HG03045 (cell line): ENCODE data around the gene EXOSC7.
"Not testable (repeated sequence)": the region's sequence is repeated elsewhere in the genome, so short reads cannot be mapped to it uniquely, and the experiment has no call there.

Experiments used
- ATAC-seq: cut with Tn5 transposase; IDR thresholded peaks from one replicate; pipeline ENCODE4 v1.9.1; 2021; ENCODE audit warnings: mild to moderate bottlenecking, moderate library complexity; ENCODE audit not compliant: unreplicated experiment

The EXOSC7 gene

DNA sequence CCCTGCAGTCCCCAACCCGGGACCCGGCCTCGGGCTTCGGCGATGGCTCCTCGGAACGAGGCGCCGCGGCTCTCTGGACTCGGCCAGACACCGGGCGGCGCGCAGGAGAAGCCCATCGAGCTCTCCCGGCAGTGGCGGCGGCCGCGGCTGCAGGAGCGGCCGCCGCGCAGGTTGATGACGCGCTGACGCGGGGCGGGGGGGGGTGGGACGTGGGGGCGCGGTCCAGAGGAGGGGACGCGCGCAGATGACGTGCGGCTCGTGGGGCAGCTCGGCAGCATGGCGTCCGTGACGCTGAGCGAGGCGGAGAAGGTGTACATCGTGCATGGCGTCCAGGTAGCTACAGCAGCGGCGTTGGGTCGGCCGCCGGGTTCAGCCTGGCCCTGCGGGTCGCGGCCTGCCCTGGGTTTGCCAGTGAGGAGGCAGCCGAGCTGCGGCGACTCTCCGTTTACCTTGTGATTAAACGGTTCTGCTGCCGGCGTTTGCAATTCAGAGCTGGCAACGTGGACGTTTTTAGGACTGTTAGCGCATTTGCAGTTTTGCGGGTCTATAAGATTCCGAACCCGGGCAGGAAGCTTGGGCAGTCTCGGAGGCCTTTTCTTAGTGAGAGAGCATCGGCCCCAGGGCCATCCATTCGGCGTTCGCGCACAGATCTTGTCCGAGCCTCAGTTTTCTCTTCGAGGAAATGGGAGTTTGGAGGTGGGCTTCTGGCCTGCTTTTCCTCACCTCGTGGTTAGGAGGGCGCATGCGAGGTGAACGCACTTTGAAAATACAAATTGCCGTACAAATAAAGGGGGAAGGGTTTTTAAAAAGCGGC, at the start of gene EXOSC7, which contains the start of gene ZDHHC3:
Gene EXOSC7 (plus strand): TSS at position 243 of the 814 bp plus-strand sequence. CDS start 34 bp downstream, at position 277.
Gene ZDHHC3 (minus strand): TSS at position 173 of the 814 bp plus-strand sequence. CDS start 16,738 bp downstream, outside the sequence.
- peak; percentile 85 for ATAC-seq

DNA sequence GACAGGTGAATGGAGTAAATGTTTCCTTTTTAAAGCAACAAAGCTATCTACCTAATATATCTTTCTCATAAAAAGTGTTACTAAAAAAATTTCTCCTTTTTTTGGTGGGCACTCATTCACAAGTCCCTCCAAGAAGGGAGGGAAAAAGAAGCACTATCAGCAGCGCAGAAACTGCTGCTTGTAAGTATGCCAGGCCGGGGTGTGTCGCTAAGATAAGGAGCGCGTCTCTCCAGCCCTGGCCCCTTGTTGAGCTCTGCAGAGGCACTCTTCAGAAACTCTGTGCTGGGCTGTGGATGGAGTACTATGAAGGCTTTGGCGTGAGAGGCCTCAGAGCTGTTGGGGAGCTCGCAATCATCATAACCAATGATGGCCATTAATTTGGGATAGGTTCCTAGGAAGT, 49.1 kb upstream of the EXOSC7 start:
- no peak for ATAC-seq

DNA sequence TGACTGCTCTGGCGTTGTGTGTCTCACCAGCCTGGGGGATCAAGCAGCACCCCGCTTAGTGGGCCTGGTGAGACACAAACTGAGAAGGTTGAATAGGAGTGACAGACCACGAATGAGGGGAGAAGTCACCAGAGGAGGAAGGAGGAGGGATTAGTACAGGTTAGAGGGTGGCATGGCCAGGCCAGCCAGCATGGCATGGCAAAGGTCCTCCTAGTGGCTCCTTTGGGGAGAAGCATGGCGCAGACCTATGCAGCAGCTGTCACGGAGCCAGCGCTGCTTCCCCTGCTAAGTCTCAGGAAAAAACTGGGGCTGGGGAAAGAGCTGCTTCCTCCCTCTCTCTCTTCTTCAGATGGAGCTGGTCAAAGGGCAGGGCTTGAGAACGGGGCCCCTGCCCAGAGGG, 48.7 kb upstream of the EXOSC7 start:
- no peak for ATAC-seq

DNA sequence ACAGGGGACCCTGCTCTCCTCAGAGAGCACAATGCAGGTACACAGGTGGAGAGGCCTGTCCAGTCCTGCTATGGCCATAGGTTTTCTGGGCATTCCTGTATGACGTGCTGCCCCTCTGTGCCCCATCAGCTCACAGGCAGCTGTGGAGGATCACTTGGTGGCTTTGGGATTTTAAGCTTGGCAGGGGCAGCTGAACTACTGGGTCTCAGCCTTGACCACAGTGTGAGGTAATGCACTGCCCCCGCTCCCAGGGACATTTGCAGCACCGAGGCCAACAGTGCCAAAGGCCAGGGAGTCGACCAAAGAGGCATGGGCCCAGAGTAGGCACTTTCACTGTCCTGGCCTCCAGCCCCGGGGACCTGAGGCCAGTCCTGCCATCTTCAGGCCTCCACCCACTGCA, 46.3 kb upstream of the EXOSC7 start:
- no peak for ATAC-seq

DNA sequence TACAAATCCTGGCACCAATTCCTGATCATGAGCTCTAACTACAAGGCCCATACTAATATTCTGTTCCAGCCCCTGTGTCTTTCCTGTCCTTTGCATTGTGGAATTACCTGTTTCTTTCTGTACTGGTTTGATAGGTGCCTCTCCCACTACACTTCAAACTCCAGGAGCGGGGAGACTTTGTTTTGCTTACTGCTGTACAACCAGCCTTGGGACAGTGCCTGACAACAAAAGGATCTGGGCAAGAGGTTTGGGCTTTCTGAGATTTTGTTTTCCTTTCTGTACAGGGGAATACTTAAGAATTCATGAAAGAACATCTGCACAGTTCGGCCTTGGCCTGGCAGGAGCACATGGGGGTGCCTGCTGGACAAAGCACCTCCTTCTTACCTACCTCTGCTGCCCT, 45.1 kb upstream of the EXOSC7 start:
- no peak for ATAC-seq

DNA sequence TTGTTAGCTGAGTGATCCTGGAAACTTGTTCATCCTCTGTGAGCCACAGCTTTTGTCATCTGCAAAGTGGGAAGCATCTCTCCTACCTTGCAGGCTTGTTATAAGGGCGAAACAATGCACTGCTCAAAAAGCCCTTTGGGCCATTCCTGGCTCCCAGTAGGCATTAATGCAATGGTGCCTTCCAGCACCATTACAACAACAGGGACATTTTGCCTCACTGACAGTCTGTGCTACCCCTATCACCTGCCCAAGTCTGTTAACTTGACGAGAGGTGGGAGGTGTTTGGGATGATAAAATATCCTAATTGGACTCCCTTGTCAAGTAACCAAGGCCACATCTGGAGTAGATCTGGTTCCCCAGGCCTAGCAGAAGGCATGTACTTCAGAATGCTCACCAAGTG, 44.3 kb upstream of the EXOSC7 start:
- ATAC-seq: no peak

DNA sequence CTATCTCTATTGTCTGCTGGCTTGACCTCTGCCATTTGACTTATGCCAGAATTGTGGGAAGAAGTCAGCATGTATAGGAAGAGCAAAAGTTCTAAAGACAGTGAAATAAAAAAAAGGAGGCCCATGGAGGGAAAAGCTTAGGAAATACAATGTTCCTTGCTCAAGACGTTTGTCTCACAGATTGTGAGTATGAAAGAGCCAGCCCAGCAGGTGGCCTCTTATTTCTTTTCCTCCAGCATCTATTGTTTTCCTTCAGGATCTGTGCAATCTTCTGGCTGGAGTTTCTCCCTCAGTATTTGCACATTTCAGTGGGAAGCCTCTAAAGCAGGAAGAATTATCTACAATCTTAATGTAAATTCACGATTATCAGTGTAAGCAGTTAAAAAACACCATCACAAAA, 43.8 kb upstream of the EXOSC7 start:
- no peak for ATAC-seq

DNA sequence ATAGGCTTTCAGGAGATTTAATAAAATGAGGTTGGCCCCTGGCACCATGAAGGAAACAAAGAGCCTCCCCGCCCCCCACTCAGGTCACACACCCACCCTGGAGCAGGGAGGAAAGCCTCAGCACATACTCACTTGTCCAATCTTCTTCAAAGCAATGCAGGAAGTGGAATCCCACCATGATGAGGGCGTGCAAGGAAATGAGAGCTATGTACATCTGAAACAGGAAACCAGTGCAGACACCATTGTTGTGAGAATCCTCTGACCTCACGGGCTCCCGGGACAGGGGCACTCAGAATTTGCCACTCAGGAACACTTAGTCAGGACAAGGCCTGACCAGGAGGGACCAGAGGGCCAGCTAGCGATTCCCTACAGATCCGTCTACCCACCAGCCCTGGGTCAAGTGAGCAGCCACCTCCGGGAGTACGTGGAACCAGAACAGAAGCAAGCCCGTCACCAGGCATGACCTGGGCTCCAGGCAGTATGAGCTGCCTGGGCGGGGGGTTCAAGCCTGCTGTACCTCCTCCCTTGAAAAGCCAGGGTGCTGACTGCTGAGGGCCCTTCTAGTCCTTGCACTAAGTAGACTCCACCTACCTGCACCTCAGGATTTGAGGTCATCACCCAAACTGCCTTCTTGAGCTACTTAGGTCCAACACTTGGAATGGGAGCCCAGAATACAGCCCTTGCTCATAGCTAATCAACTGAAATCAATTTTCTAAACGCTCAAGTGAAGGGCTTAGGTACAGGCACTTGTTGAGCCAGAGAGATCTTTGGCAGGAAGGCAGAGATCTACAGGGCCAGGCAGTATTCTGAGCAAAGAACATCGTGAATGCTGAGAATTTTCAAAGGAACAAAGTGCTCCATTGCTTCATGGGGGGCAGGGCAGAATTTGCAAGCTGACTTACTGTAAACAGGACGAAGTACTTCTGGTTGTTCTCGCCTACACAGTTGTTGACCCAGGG, 42.8 kb upstream of the EXOSC7 start:
- no peak for ATAC-seq

DNA sequence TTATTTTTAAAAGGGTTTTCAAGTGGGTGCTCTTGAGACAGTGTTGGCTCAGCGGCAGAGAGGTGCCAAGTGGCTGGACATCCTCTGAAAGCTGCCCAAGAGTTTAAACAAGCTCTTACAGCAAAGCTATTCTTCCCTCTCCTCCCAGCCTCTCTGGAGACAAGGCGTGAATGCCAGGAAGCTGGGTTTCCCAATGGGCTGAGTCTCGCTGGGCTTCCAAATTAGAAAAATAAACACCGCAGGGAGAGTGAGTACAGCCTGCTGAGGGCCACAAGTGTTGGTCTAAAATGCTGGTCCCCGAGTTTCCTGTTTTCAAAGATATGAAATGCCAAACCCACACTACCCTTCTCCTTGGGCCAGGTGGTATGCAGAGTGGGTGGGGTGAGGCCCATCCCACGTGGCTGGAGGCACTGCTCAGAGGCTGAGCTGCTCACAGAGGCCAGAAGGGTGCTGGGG, 36.4 kb upstream of the EXOSC7 start:
- no peak for ATAC-seq

DNA sequence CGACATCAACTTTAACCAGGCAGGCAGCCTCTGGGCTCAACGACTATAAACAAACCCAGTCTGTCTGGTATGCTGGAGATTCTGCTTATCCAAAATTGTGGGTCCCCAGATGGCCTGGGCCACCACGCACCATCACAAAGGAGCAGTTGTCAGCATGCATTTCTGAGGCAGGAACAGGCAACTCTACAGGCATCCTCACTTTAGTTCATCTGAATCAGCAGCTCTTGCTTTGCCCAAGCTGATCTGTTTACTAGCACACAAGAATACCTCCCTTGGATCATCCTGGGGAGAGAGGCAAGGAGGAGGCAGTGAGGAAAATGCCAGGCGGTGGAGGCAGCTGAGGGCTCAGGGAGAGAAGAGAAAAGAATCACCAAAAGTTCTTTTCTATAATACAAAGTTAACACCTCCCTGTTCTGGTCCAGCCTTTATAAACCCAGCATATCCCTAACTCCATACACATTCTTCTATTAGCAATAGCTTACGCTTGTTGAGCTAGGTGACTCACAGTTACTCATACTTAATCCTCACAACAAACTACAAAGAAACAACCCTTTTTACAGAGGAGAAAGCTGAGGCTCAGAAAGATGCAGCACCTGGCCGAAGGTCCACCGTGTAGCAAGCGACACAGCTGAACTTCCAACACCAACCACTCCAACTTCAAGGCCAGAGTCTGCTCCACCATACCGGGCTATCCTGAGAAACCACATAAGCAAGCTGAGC, 33.7 kb upstream of the EXOSC7 start:
- ATAC-seq: no peak

DNA sequence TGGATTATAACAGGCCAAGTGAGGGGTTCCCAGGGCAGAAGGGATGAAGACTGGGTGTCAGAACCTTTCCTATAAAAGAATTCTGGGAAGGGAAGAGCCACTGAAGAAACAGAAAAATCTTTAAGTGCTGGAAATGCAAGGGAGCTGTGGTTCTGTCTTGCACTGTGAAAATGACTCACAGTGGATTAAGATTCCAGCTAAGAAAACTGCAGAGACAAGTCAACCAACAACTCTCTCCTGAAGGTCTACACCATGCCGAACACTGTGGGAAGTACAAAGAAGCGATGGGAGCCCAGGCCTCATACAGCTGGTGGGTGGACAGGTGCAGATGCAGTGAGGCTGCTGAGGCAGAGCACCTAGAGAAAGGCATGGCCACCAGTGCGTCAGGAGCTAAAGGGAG, 27.8 kb upstream of the EXOSC7 start:
- ATAC-seq: no peak

DNA sequence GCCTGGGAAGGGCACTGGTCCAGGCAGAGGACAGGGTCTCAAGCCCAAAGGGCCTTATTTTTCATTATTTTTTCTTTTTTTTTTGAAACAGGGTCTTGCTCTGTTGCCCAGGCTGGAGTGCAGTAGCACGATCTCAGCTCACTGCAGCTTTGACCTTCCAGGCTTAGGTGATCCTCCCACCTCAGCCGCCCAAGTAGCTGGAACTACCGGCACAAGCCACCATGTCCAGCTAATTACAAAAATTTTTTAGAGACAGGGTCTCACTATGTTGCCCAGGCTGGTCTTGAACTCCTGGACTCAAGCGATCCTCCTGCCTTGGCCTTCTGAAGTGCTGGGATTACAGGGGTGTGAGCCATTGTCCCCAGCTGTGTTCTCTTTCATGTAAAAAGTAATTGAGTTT, 26.3 kb upstream of the EXOSC7 start:
- not testable (repeated sequence) for ATAC-seq

DNA sequence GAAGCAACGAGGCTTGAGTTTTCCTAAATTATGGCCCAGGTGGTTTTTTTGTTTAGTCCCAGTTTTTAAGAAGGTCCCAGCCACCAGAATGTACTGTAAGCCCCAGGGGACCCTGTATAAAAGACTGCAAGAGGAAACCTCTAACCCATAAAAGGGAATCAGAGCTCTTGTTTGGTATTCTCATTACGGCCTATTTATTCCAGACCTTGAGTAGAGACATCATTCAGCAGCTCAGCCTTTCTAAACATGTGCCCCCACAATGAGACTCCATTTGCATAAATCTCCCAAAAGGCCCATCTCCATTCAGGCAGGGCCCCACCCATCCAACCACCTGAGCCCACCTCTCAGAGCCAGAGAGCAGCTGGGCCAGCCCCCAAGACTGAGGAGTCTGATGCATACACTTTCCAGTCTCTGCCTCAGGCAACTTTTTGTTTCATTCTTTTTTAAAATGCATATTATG, 25.7 kb upstream of the EXOSC7 start:
- ATAC-seq: no peak

DNA sequence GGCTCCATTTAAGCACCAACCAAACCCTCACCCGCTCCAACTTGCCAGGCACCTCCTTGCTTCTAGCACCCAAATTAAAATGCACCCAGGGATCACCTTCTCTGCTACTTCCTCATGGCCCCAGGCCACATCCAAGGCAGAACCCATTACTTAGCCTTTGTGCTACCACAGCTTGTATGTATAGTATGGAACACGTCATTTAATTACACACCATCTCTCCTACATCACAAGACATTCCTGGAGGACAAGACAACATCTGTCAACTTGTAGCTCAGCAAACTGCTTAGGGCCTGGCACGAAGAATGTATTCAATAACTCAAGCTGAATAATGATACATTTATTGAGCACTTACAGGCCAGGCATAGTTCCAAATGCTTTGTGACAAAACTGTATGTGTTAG, 23.4 kb upstream of the EXOSC7 start:
- ATAC-seq: no peak

DNA sequence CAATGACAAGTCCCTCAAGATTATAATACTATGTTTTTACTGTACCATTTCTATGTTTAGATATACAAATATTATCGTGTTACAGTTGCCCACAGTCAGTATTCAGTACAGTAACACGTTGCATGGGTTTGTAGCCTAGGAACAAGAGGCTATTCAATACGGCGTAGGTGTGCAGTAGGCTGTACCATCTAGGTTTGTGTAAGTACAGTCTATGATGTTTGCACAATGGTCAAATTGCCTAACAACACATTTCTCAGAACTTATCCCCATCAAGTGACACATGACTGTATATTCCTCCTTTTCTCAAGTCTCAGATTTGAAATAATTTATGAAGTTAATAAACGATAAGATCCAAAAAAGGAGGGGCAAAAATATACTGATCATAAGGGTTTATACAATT, 21.7 kb upstream of the EXOSC7 start:
- no peak for ATAC-seq

DNA sequence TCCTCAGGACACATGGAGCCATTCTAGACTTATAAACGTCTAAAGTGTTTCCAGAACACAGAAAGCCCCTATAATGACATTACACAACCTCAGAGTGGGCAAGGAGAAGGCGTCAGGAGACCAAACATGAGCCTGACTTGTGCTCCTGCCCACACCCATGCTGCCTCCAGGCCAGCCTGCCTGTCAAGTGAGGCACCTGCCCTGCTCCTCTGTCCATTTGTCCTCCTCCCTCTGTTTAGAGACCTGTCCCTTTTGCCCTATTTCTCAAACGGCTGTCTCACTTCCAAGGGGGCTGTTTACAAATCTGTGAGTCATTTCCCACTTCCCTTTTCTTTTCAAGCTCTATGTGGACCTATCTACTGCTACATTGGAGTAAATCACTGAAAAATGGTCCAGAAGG, 21.1 kb upstream of the EXOSC7 start:
- no peak for ATAC-seq

DNA sequence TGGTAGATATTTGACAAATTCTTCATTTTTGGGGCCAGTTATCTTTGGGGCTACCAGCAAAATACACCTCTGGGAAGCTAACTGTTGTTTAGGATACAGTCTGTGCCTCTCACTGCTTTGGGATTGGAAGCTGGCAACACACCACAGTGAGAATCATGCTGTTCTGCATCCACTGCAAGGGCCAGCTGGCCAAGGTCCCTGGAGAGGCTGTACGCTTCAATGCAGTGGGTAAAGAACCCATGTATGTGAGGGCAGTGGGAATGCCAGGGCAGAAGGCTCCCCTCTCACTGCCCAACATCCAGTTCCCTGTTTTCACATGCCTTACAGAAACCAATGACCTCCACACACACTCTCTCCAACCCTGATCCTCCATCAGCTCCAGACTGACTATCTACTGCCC, 20.1 kb upstream of the EXOSC7 start:
- no peak for ATAC-seq

DNA sequence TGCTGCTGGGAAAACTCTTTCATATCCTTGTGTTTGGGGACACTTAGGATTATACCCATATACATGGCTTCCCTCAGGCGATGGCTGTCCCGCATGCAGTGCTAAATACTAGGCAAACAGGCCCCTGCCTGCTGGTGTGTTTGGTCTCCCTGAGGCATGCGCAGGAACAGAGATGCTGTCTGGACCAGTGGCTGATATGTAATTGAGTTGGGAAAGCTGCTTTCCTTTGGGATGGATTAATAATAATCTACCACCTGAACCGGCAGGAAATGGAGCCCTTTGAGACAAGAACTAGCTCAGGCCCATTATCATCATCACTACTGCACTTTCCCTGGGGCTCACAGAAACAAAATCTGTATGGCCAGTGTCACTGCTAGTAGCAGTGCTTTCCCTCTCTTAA, 18.1 kb upstream of the EXOSC7 start:
- ATAC-seq: no peak

DNA sequence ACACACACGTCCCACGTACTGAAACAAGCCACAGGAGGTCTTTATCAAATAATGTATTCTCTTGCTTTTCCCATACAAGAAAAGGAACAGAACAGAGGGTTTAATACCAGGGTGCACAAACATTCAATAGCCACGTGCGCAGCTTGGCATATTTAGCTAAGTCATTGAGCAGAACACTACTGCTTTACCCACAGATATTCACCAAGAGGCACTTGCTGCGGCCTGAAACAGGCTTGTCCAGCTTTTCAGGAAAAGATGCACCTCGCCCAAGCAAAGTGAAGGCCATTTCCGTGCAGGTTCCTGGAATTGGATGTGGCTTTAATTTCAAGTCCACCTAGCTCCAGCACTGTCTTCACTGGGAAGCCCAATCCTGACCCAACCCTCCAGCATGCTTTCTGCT, 17.7 kb upstream of the EXOSC7 start:
- no peak for ATAC-seq

DNA sequence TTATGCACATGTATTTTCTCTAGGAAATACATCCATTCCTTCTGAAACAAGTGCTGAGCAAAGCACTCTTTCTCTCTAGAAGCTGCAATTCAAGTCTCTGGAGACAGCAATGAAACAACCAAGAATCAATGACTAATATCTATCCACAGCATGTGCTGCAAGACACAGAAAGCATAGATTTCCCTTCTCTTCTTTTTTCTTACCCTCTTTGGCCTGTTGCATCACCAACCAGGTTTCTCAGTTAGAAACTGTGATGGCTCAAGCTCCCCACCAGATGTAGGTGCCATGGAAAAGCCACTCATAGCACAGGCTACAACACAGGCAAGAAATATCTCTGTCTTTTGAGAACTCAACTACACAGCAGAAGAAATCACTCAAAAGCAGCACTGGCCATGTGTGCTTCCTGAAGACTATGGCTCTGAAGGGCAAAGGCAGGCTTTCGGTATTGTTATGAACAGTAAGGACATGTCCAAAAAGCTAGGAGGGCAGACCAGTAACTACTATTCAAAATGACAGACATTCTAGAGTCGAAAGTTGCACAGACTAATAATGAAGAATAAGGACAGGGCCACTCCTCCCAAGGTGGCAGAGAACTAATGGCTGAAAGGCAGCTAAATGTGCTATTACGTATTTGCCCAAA, 15.5 kb upstream of the EXOSC7 start:
- no peak for ATAC-seq
